HG03159 (cell line): ENCODE results near the gene TKT.

Experiments used
- ATAC-seq: cut with Tn5 transposase; IDR thresholded peaks from one replicate; pipeline ENCODE4 v1.9.1; 2021; ENCODE audit warnings: mild to moderate bottlenecking, moderate library complexity; ENCODE audit not compliant: unreplicated experiment

Gene TKT

DNA sequence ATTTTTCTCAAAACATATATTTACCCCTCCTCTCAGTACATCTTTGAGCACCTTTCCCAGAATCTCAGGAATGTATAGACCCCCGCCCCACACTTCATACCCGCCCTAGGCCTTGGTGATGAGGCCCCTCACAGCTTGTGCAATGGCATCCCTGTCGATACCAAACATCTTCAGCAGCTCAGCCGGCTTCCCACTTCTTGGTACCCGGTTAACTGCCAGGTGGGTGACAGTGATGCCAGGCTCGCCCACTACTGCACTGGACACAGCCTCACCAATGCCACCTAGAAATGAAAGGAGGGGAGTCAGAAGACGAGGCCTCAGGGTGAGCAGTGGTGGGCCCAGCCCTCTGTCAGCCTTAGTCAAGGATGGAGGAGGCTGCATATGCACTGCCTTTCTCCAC, 30.2 kb downstream of the TKT start:
- no peak for ATAC-seq

DNA sequence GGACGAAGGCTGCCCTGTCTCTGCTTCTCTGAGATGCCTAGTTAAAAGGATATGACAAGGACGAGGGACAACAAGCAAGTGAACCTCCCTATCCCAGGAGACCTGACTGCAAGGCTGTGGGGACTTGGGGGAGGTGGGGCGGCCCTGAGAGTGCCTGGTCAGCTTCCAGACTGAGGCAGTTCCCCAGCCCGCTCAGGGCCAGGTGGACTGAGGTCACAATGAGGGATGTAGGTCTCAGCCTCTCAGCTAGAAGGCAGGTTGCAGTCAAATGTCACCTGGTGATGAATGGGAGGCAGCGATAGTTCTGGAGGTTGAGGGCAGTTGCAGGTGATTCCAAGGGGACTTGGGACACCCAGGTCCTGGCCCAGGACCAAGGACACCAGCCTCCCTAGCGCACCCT, 30.6 kb downstream of the TKT start:
- ATAC-seq, result no peak

GRCh38 chr3:53224536-53224935, 31.3 kb downstream of the TKT start:
- ATAC-seq, result no peak

DNA sequence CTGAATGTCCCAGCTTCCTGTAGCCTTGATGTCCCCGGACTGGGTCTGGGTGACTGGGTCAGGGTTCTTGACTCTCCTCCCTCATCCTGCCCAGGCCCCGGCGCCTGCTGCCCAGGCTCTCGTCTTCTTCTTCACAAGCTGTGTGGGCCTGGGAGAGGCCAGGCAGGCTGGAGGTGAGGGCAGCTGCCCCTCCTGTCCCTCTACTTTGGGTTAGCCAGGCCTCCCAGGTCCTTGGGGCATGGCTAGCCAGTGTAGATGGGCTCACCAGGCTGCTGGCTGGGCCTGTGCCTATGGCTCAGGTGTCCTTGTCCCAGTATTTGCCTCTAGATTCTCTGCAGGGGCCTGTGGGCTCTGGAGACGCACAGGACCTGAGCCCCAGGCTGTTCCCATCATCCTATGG, 31.8 kb downstream of the TKT start:
- no peak for ATAC-seq

DNA sequence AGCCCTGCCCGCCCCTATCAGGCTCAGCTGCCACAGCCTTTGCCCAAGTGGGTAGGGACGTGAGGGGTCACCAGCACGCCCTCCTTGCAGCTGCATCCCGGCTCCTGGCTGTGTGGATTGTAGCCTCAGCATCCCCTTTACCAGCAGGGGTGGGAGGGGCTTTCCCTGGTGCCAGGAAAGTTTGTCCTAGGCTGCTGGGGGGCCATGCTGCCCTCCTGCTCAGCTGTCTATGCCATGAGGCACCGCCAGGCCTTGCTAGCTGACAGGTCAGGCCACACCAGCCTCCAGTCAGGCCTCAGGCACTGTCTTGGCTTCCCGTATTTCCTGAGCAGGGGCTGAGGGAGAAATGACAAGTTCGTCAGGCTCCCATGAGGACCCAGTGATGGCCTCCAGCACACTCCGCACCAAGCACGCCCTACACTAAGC, 32.3 kb downstream of the TKT start:
- ATAC-seq, result no peak

GRCh38 chr3:53223025-53223424, 32.8 kb downstream of the TKT start:
- ATAC-seq, result no peak

- ATAC-seq, result no peak
Measured at GRCh38 chr3:53222183-53222901, 33.5 kb downstream of the TKT start.

- no peak for ATAC-seq
Measured at GRCh38 chr3:53221827-53222182, 34.0 kb downstream of the TKT start.

GRCh38 chr3:53221345-53221744, 34.5 kb downstream of the TKT start:
- ATAC-seq, result no peak

DNA sequence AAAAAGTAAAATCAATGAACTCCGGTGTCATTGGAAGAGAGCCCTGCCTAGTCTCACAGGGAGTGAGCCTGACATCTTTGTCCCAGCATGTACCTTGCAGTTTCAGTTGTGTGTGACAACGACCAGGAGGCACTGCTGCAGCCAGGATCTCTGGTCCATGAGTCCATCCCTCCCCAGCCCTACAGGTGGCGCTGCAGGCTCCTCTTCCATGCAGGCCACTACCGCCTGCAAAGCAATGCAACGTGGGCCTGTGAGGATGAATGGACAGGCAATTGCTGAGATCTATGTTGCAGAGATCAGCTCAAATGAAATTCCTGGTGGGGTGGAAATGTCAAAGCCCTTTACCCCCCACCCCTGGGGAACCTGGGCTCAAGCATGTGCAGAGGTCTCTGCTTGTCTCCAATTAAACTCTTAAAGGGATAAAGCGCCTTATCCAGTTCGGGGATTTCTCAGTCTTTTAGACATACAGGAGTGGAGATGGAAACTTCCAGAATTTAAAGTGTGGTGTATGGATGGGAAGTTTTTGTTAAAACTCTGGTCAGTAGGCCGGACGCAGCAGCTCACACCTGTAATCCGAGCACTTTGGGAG, 35.8 kb downstream of the TKT start:
- peak; percentile 81 for ATAC-seq

DNA sequence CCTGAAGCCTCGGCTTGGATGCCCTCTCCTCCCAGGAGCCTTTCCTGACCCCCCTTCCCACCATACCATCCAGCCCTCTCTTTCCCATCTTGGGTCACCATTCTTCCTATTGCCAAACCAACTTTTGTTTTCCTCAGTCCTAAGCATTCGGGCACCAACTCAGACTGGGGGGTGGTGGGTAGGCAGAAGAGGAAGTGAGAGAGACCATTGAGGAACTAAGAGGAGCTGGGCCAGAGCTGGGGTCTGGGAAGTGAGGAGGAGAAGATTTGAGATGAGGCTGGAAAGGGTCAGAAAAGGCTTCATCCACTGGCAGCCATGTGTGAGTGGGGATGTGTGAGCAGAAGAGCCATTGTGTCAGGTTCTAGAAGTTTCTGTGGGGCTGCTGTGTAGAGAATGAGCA, 37.7 kb downstream of the TKT start:
- ATAC-seq, result no peak

DNA sequence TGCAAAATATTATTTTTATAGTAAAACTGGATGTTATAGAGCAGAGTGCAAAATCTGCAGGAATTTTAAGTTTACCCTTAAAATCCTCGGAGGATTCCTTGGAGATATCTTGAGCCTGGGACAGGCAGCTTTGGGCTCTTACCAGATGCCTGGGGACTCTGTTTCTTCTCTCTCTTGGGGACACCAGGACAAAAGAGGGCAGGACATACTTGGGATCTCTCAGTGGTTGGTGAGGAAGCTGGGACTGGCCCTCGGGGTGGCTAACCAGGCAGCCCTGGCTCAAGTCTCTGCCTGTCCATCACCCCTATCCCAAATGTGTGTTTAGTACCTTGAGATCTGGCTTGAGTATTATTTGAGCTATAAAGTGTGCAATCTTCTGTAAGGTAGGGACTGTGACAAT, 38.6 kb downstream of the TKT start:
- ATAC-seq, result no peak

- ATAC-seq, result no peak
Measured at GRCh38 chr3:53216723-53217122, 39.1 kb downstream of the TKT start.

- no peak for ATAC-seq
Measured at GRCh38 chr3:53215816-53216215, 40.0 kb downstream of the TKT start.

GRCh38 chr3:53213276-53213675, 42.5 kb downstream of the TKT start:
- no peak for ATAC-seq

DNA sequence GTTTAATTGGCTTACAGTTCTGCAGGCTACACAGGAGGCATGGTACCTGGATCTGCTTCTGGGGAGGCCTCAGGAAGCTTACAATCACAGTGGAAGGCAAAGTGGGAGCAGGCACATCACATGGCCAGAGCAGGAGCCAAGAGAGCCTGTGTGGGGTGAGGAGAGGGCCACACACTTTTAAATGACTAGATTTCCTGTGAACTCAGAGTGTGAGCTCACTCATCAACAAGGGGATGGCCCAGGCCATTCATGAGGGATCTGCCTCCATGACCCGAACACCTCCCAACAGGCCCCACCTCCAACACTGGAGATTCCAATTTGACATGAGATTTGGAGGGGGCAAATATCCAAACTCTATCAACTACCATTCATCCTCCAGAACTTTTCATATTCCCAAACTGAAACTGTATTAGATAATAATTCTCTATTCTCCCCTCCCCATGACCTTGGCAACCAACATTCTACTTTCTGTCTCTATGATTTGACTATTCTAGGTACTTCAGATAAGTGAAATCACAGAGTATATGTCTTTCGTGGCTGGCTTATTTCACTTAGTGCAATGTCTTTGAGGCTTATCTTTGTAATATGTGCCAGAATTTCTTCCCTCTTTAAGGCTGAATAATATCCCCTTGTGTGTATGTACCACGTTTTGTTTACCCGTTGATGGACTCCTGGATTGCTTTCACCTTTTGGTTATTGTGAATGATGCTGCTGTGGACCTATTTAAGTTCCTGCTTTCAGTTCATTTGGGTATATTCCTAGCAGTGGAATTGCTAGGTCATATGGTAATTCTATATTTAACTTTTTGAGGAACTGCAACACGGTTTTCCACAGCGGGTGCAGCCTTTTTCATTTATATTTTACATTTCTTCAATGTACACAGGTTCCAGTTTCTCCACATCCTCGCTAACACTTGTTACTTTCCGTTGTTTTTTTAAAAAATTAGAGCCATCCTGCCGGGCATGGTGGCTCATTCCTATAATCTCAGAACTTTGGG, 43.8 kb downstream of the TKT start:
- ATAC-seq, result no peak

- no peak for ATAC-seq
Measured at GRCh38 chr3:53202331-53203015, 53.3 kb downstream of the TKT start.

GRCh38 chr3:53200501-53201498, 55.0 kb downstream of the TKT start:
- no peak for ATAC-seq

GRCh38 chr3:53199834-53200233, 56.0 kb downstream of the TKT start:
- ATAC-seq, result no peak

- no peak for ATAC-seq
Measured at GRCh38 chr3:53198996-53199395, 56.8 kb downstream of the TKT start.
